K562 (cell line): ENCODE results near the gene ATP5F1D. TPM values are rescaled to one million over a fixed set of nuclear protein-coding genes. Genes with fewer than 3 reads are reported as not detected.

Experiments
- ATF6 ChIP-seq: sonication (generic); formaldehyde crosslinking; IDR thresholded peaks from 2 replicates; pipeline ENCODE4 v1.4.0; 2020; ENCODE audit warnings: mild to moderate bottlenecking, missing genetic modification reagents
- BRCA1 ChIP-seq, 2 experiments: fragments of 450-650 bp in 1 of 2; sonication (generic) in 1 of 2; formaldehyde crosslinking in 1 of 2; IDR thresholded peaks; 2 replicates each; pipeline versions ENCODE4 v1.5.0 to v1.6.1; 2017 to 2020; ENCODE audit warnings: mild to moderate bottlenecking in 1 of 2, missing genetic modification reagents in 1 of 2
- CEBPG ChIP-seq, 3 experiments: fragments of 200-800 bp in 1 of 3; sonication (Bioruptor generic) in 1 of 3; sonication (generic) in 1 of 3; formaldehyde crosslinking in 1 of 3; IDR thresholded peaks in 2 of 3; conservative IDR thresholded peaks in 1 of 3; 2 replicates each; pipeline versions ENCODE4 v1.6.1 to v1.8.0; 2016 to 2022; ENCODE audit warnings: missing compliant biosample characterization in 2 of 3, missing genetic modification characterization in 2 of 3, mild to moderate bottlenecking in 1 of 3, missing genetic modification reagents in 1 of 3
- ELK1 ChIP-seq: sonication (generic); formaldehyde crosslinking; IDR thresholded peaks from 2 replicates; pipeline ENCODE4 v1.8.1; 2022; ENCODE audit warnings: missing genetic modification reagents
- FOXJ3 ChIP-seq: sonication (generic); formaldehyde crosslinking; IDR thresholded peaks from 2 replicates; pipeline ENCODE4 v1.4.0; 2020; ENCODE audit warnings: mild to moderate bottlenecking, missing genetic modification reagents
- NR2C1 ChIP-seq, 2 experiments: fragments of 450-650 bp; IDR thresholded peaks; 2 replicates each; pipeline ENCODE4 v1.6.1; 2017; ENCODE audit warnings: mild to moderate bottlenecking in 2 of 2, antibody characterized with exemption in 1 of 2, inconsistent platforms in 1 of 2, missing compliant biosample characterization in 1 of 2, missing genetic modification characterization in 1 of 2
- SMARCE1 ChIP-seq: fragments of 450-650 bp; IDR thresholded peaks from 2 replicates; pipeline ENCODE4 v1.7.1; 2016; ENCODE audit warnings: mild to moderate bottlenecking
- SP1 ChIP-seq: sonication (generic); formaldehyde crosslinking; IDR thresholded peaks from 2 replicates; pipeline ENCODE4 v1.8.1; 2022; ENCODE audit warnings: mild to moderate bottlenecking, missing genetic modification reagents
- SRSF7 ChIP-seq: fragments of 200-400 bp; formaldehyde crosslinking; optimal IDR thresholded peaks from 2 replicates; pipeline ENCODE3; 2017; ENCODE audit warnings: mild to moderate bottlenecking, low read depth, low read length
- TFE3 ChIP-seq: fragments of 450-650 bp; formaldehyde crosslinking; IDR thresholded peaks from 2 replicates; pipeline ENCODE4 v1.4.0; 2020; ENCODE audit warnings: mild to moderate bottlenecking, mixed read lengths
- ZNF586 ChIP-seq: fragments of 450-650 bp; formaldehyde crosslinking; conservative IDR thresholded peaks from 2 replicates; pipeline ENCODE4 v1.4.0; 2020; ENCODE audit warnings: mild to moderate bottlenecking, moderate library complexity
- ZNF609 ChIP-seq: sonication (generic); formaldehyde crosslinking; IDR thresholded peaks from 2 replicates; pipeline ENCODE4 v1.8.1; 2023; ENCODE audit warnings: missing genetic modification reagents, mild to moderate bottlenecking, borderline replicate concordance
- ZNF655 ChIP-seq: fragments of 250-450 bp; sonication (Bioruptor Pico); IDR thresholded peaks from 2 replicates; pipeline ENCODE4 v1.5.0; 2021
- ZNF77 ChIP-seq: fragments of 250-450 bp; sonication (Bioruptor Pico); IDR thresholded peaks from 2 replicates; pipeline ENCODE4 v1.5.0; 2020
- polyA plus RNA-seq, 8 experiments: library from polyadenylated mRNA; depleted of rRNA in 4 of 8; stranded (reverse) in 5 of 8; unstranded in 3 of 8; fragments of >200 nt; fragmentation: Nextera tagmentation in 2 of 8; fragmentation: Illumina TruSeq in 1 of 8; extraction: Ambion mirVana in 2 of 8; extraction: Trizol in 1 of 8; gene quantifications; 2 replicates each; pipeline versions ENCODE4 v1.2.1 to v1.2.3, GENCODE V29; 2011 to 2014; ENCODE audit warnings: inconsistent platforms in 1 of 8, missing spikeins in 1 of 8
- total RNA-seq, 7 experiments: library from RNA; depleted of rRNA in 6 of 7; stranded (reverse); fragments of >200 nt in 6 of 7; fragmentation: Illumina TruSeq in 2 of 7; extraction: Trizol in 2 of 7; gene quantifications; 2 replicates each; pipeline versions ENCODE4 v1.2.1 to v1.2.3, GENCODE V29; 2011 to 2021; ENCODE audit warnings: low replicate concordance in 1 of 7

Gene ATP5F1D
- total and polyA plus RNA-seq, 9 of the 15 experiments (the other 6 are each of a cell fraction or from before 2014, with no cell fraction given) = 3.9 to 409 (median 36.8) TPM

GRCh38 chr19:1274081-1274851, 32.7 kb downstream of the ATP5F1D start (continued):
- no peak for TF ChIP-seq TFE3 (CRISPR knock-in tag)
- TF ChIP-seq CEBPG (CRISPR knock-in tag; IDR thresholded peaks at IDR 0.05) = no peak
- TF ChIP-seq CEBPG (tag; conservative IDR thresholded peaks at IDR 0.05 in 1 of 2, IDR thresholded peaks at IDR 0.05 in 1 of 2) = no peak
- TF ChIP-seq ZNF655 (CRISPR knock-in tag) = no peak
- TF ChIP-seq ZNF77 (CRISPR knock-in tag) = no peak
- TF ChIP-seq ZNF609 (CRISPR knock-in tag) = peak; percentile 9; the same call in 1 of the 2 replicates
- TF ChIP-seq NR2C1 (IDR thresholded peaks at IDR 0.05) = no peak
- peak; percentile 20; the same call in 1 of the 2 replicates for TF ChIP-seq NR2C1 (tag; IDR thresholded peaks at IDR 0.05)
- TF ChIP-seq ATF6 (CRISPR knock-in tag) = no peak
- TF ChIP-seq ZNF586 (CRISPR knock-in tag) = no peak
- no peak for TF ChIP-seq SMARCE1
- no peak for TF ChIP-seq SRSF7
- no peak for TF ChIP-seq FOXJ3 (CRISPR knock-in tag)
- no peak for TF ChIP-seq ELK1 (CRISPR knock-in tag)
- 0 out of 2 replicates have a peak, but pooled peaks have one; percentile 14 for TF ChIP-seq SP1 (CRISPR knock-in tag)
- TF ChIP-seq BRCA1 (IDR thresholded peaks at IDR 0.05) = no peak
- no peak for TF ChIP-seq BRCA1 (CRISPR knock-in tag; IDR thresholded peaks at IDR 0.05)
